Skin of body (tissue), 2 donors: ENCODE results near the gene ERGIC3. TPM values are rescaled to one million over a fixed set of nuclear protein-coding genes. Genes with fewer than 3 reads are reported as not detected.
"Not testable (repeated sequence)": the region's sequence is repeated elsewhere in the genome, so short reads cannot be mapped to it uniquely, and the experiment has no call there.

Experiments used
- DNase-seq: peaks from one replicate; lab custom pipeline; 2025; lab: John Stamatoyannopoulos, UW
- total RNA-seq: library from RNA; depleted of rRNA; stranded (reverse); fragments of >200 nt; gene quantifications from one replicate; pipeline ENCODE4 v1.2.3, GENCODE V29; 2014

The ERGIC3 gene
- total RNA-seq, 1 donor from 2014 or later = 164 TPM

DNA sequence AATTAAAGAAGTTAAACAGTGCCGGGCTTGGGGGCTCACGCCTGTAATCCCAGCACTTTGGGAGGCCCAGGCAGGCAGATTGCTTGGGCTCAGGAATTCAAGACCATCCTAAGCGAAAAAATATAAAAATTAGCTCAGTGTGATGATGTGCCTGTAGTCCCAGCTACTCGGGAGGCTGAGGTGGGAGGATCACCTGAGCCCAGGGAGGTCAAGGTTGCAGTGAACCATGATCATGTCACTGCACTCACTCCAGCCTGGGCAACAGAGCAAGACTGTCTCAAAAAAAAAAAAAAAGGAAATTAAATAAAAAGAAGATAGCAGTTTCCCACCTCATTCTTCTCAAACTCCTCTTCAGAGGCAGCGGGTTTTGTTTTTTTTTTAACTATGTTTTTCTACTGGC, 24.1 kb upstream of the ERGIC3 start:
- DNase-seq = not testable (repeated sequence)

DNA sequence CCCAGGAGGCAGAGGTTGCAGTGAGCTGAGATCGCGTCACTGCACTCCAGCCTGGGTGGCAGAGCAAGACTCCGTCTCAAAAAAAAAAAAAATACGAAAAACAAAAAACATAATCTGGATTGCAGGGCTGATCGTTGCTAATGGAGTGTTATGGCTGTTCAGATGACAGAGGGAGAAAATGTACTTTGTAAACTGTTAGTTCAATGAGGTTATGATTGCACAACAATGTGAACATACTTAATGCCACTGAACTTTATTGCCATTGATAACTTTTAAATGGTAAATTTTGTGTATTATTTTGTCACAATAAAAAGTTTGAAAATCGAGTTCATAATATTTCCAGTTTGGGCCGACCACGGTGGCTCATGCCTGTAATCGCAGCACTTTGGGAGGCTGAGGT, 22.9 kb upstream of the ERGIC3 start:
- DNase-seq = no peak

DNA sequence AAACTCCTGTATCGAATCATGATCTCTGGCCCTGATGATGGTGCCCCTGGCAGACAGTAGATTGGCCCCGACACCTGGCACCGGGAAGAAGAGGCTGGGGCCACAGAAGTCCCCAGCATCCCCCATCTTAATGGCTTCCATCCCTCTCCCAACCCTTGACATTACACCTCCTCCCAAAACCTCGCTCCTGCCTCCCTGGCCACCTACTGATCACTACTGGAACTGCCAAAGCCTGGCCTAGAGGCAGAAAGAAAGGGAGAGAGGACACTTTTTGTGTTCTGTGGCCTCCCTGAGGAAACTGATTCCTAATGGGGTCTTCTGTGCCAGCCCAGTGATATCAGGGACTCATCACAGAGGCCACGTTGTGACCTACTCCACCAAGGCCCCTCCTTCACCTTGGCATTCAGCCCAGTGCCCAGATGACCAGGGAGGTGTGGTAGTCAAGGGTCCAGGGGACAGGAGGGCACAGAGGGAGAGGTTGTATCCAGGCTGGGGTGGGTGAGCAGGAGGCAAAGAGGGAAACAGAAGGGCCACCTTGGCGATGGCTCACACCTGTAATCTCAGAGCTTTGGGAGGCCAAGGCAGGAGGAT, 18.5 kb upstream of the ERGIC3 start:
- DNase-seq = no peak

DNA sequence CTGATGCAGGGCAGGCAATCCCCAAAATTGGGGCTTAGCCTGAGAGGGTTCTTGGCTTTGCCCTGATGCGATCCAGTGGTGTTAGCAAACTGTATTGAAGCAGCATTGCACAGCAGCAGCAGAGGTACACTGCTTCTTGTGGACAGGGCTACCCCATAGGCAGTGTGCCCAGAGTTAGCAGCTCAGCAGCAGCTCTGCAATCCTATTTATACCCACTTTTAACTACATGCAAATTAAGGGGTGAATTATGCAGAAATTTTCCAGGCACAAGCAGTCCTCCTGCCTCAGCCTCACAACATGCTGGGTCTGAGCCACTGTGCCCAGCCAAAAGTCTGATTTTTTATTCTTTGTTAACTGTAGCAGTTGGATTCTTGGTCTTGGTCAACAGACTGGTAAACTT, 16.2 kb upstream of the ERGIC3 start:
- DNase-seq = no peak

DNA sequence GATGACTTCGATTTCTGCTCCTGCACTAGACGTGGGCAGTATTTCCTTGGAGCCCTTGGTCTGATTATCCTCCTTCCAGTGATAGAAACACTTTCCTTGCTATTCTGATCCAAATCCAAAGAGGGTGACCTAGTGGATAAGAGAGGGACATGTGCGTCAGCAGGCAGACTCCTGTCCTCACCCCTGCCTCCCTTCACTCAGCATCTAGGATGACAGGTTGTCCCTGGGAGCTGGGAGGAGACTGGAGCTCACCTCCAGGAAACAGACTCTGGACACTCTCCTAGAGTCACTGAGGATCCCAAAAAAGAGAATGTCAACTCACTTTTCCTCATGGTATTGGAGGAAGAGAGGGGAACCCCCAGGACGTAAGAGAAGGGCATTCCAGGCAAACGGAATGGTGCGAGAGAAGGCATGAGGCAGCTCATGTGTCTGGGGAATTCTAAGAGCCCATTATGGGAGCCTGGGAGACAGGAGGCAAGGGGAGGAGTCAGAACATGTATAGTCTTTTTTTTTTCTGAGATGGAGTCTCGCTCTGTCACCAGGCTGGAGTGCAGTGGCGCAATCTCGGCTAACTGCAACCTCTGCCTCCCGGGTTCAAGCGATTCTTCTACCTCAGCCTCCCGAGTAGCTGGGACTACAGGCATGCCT, 14.6 kb upstream of the ERGIC3 start:
- no peak for DNase-seq

DNA sequence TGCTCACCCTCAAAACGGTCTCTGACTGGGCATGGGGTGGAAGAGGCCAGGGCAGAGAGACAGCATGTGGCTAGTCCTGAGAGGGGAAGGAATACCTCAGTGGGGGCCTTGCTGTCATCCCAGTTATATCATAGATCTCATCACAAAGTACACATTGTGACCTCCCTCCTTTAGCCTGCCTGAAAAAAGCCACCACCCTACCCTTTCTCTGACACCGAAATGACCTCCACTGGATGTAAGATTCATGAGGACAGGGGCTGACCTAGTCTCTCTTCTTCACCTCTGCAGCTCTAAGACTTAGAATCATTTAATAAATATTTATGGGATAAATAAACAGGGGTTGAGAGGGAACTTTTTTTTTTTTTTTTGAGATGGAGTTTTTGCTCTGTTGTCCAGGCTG, 12.3 kb upstream of the ERGIC3 start, which contains the start of gene C20orf173:
TSS of gene C20orf173 (minus strand) at position 101 of the 400 bp plus-strand sequence. CDS start 279 bp downstream, outside the sequence.
- no peak for DNase-seq

DNA sequence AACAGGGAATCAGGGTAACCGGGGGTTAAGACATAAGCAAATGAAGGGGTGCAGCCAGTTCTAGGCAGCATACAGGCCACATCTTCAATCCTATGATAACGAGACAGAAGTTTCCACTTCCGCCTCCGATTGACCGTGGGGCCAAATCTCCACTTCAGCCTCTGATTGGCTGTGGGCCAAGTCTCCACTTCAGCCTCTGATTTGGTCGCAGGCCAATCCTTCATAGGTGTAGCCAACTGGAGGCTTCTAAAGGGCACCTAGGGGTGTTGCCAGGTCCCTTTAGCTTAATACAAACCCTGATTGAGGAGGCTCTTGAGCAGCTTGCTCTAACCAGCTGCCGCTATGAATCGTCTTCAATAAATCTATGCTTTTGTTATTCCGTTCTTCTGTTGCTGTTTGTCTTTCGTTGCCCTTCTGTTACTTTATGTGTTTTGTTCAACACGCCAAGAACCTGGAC, 2.1 kb upstream of the ERGIC3 start:
- DNase-seq = no peak

DNA sequence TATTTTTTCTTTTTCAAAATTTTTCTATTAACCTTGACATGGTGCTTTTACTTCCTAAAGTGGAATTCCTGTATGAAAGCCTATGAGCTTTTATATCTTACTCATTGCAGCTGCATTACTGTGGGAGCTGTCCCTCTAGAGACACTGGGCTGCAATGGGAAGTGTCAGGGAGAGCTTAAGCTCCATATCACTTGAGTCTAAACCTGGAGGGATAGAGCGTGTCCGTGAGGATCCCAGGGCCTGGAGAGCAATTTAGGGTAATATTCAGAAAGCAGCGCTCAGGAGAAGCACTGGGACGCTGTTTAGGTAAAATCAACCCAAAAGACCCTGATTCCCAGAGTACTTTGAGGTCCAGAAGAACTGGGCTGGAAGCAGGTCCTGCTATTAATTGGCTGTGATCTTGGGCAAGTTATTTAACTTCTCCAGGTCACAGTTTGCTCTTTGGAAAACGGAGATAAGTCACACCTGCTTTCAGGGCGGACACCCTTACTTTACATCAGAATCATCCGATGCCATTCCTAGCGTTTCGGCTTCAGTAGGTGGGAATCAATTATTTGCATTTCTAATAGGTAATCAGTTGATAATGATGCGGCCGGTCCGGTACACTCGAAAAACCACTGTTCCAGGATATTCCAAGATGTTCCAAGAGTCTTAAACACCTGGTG, 628 bp upstream of the ERGIC3 start:
- DNase-seq = no peak

DNA sequence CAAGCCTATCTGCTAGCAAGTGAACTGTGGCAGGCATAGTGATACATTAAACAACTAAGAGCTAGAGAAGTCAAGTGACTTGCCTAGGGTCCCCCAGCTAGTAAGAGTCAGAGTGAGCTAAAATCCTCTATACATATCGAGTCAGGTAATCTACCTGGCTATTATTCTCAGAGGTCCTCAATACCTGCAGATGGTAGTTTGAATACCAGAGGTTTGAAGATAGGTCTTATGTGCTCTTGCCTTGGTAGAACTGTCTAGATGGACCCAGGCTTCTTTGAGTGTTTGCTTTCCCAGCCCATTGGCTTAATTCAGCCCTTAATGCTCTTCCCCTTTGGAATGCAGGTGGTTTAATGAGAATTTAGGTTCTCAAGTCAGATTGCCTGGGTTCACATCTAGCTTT, 1.1 kb downstream of the ERGIC3 start:
- no peak for DNase-seq

DNA sequence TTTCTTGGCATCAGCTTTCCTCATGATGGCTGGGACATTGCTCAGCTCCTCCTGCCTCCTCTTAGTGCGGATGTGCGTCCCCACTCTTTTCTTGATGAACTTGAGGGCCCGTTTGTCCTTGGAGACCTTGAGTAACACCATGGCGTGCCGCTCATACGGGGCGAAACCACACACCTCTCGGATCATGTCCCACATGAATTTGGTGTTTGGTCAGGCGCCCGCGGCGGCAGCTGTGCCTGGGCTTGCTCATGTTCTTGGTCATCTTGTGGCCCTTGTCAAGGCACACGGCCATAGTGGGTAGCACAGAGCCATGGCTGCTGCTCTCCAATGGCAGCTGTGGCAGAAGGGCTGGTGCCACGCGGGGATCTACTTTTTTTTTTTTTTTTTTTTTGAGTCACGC, 2.6 kb downstream of the ERGIC3 start:
- no peak for DNase-seq

DNA sequence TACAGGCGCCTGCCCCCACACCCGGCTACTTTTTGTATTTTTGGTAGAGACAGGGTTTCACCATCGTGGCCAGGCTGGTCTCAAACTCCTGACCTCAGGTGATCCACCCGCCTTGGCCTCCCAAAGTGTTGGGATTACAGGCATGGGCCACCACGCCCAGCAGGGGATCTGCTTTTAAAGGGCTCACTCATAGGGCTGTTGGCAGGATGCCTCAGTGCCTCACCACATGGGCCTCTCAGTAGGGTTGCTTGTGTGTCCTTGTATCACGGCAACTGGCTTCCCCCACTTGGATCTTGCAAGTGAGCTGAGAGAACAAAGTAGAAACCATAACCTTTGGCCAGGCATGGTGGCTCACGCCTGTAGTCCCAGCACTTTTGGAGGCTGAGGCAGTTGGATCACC, 3.1 kb downstream of the ERGIC3 start:
- DNase-seq = not testable (repeated sequence)

DNA sequence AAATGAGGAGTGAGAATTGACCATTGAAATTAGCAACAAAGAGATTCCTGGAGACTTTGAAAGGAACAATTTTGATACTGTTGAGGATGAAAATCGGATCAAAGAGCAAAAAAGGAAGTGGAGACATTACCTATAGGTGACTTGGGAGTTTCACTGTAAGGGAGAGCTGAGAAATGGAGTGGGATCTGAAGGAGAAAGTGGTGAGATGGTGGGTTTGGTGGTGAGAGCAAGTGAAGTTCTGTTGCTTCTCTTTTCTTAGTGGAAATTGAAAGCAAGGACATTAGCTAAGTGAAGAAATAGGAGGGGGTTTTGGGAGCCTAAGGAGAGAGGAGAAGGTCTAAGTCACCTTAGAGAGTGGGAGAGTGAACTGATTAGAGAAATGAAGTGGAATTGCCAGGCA, 4.2 kb downstream of the ERGIC3 start:
- no peak for DNase-seq

DNA sequence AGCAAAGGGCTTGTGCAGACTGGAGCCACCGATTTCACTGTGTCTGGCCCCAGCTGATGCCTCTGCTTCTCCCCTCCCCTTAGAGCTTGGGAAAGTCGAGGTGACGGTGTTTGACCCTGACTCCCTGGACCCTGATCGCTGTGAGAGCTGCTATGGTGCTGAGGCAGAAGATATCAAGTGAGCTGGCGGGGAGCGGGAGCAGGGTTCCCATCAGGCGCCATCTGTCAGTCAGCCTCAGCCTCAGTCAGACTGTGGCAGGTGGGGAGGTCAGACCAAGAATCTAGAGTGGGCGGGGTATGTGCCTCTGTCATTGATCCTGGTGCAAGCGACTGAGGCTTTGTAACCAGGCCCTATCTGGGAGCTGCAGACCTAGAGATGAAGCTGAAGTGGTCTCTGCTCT, 5.5 kb downstream of the ERGIC3 start:
- no peak for DNase-seq

DNA sequence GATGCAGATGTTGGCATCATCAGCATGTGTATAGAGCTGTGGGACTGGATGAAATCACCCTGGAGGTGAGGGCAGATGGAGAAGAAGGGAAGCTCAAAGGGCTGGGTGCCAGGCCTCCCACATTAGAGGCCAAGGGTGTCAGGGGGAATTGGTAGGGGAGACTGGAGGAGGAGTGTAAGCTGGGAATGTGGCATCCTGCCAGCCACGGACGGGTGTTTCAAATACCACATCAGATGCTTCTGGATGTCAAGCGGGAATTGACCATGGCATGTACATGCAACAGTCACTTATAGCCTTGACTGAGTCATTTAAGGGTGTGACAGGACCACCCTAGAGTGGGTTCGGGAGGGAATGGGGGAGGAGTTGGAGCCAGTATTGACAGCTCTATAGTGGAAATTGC, 9.6 kb downstream of the ERGIC3 start:
- no peak for DNase-seq

DNA sequence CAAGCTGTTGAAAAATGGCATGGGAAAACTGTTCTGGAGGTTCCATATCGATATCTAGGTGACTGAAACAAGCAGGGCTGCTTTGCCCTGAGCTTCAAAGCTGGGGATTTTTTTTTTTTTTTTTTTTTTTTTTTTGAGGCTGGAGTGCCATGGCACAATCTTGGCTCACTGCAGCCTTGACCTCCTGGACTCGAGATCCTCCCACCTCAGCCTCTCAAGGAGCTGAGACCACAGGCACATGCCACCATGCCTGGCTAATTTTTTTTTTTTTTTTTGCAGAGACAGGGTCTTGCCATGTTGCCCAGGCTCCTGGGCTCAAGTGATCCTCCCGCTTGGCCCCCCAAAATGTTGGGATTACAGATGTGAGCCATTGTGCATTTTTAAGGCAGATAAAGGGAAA, 11.0 kb downstream of the ERGIC3 start:
- DNase-seq = no peak

DNA sequence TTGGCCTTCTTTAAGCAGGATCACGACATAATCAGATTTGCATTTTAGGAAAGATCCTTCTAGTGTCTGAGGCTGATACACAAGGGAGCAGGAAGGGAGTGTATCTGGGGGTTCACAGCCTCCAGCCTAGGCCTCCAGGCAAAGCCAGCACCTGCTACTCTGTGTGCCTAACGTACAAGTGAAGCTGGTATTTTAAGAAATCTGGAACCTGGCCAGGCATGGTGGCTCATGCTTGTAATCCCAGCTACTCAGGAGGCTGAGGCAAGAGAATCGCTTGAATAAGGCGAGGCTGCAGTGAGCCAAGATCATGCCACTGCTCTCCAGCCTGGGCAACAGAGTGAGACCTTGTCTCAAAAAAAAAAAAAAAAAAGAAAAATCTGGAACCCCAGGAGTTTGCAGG, 13.6 kb downstream of the ERGIC3 start:
- not testable (repeated sequence) for DNase-seq

DNA sequence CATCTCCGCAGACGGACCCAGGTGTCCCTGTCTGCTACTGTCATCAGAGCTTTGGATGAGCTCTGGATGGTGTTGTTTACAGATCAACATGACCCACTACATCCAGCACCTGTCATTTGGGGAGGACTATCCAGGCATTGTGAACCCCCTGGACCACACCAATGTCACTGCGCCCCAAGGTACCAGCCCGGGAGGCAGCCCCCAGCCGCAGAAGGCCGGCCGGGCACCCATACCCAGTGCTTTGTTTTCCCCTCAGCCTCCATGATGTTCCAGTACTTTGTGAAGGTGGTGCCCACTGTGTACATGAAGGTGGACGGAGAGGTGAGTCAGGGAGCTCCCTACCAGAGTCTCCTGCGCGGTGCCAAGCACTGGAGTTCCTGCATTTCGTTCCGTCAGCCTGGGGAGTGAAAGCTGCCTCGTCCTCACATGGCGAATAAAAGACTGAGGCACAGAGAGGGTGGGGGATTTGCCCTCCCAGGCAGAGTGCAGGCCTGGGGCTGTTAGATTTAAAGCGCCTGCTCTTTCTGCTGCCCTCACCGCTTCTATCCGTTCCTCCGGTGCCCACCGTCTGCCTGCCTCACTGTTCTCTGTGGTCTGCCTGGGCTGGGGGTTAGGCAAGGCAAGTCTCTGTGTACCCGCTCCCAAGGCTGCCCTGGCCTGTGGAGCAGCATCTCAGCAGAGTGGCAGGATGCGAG, 14.2 kb downstream of the ERGIC3 start:
- no peak for DNase-seq

DNA sequence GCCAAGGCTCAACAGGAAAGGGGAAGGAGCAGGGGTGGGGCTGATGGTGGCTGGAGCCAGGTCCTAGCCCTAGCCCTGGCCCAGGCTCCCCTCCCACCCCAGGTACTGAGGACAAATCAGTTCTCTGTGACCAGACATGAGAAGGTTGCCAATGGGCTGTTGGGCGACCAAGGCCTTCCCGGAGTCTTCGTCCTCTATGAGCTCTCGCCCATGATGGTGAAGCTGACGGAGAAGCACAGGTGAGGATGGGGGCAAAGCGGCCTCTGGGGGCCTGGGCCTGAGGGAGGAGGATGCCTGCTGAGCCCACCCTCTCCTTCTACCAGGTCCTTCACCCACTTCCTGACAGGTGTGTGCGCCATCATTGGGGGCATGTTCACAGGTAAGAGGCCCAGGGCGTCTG, 15.0 kb downstream of the ERGIC3 start:
- no peak for DNase-seq

DNA sequence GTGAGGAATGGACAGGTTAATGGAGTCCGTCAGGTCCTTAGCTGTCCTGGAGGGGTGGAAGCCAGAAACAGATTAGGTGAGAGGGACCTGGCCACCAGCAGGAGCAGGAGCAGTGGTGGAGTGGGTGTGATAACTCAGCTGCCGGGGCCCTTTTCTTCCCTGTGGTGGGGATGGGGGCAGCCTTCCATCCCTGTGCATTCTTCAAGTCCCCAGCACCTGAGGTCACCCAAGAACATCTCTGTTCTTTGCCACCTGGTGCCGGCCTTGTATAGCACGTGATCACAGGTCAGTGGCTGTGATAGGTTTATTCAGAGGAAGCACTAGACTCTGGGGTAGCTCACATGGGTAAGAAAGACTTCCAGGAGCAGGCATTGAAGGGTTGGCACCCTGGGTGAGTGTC, 16.6 kb downstream of the ERGIC3 start:
- DNase-seq = no peak

DNA sequence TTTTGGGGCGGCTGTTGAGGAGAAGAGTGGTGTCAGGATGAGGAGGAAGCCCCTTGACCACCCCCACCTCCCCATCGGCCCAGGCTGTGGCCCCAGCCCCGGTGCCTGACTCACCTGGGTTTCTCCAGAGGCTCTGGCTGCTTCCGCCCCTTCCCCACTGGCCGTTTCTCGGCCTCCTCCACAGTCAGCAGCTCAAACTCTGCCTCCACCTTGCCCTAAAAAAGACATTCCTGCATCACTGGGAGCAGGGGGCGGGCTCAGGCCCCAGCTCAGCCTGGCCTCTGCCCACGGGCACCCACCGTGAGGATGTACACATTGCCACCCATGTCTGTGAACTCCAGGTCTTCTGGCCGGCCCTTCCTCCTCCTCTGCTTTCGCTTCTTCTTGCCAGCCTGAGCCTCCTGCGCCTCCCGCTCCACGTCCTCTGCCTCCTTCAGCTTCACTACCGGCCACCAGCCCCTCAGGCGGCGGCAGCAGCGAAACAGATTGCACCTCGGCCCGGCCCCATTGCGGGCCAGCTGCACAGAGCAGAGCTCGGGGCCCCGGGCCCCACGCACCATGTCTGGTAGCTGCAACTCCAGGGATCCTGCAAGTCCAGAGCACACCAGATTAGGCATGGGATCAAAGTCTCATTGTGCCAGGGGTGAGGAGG, 17.3 kb downstream of the ERGIC3 start:
- DNase-seq = no peak

DNA sequence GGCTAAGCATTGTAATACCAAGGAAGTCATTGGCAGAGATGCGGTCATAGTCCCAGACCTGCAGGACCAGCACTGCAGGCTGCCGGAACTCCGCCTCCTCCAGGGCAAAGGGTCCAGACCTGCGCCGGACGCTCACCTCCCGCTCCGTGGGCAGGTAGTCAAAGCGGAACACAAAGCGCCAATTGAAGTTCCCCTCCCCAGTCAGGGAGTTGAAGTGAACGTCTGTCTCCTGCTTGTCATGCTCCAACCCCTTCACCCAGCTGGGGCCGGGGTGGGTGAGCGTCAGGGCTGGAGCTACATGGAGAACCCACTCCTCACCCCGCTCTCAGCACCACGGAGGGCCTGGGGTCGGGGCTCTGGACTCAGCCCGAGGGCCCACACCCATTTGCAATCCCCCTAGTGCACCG, 18.2 kb downstream of the ERGIC3 start:
- DNase-seq = no peak

DNA sequence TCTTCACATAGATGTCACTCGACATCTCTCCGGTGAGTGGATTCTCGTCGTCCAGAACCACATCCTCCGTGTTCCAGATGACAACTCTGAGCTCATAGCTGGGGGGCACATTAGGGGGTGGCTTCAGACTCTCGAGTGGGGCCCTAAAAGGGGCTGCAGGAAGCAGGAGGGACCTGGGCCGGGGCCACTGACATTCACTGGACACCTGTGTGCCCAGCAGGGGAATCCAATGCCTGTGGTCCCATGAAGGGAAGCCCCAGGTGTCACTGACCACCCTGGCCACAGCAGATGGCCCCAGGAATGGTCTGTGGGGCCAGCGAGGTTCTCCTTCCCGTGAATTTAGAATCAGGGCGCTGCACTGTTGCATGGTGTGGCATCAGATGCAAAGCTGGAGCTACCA, 18.7 kb downstream of the ERGIC3 start:
- no peak for DNase-seq
